ENCODE measurements around the gene KIF7. TPM values are rescaled to one million over a fixed set of nuclear protein-coding genes. Genes with fewer than 3 reads are reported as not detected.

The KIF7 gene
- polyA plus RNA-seq, 1 donor (not counting 4 experiments of a cell fraction or from before 2014, with no cell fraction given): 0.54 TPM

- TF ChIP-seq EZH2 (IDR thresholded peaks at IDR 0.05; ENCODE audit: low read length): no peak
- TF ChIP-seq CTCF (optimal IDR thresholded peaks at IDR 0.05 in 1 of 3, IDR thresholded peaks at IDR 0.05 in 1 of 3, conservative IDR thresholded peaks at IDR 0.05 in 1 of 3; ENCODE audit: extremely low read depth in 1 of 3, insufficient read depth in 2 of 3, low read length in 3 of 3): no peak
- H3K4me3 ChIP-seq (ENCODE audit: control insufficient read depth in 2 of 3, extremely low read depth in 1 of 3, insufficient read depth in 2 of 3, low read depth in 1 of 3, low read length in 3 of 3): no peak overlapping the region
- H3K36me3 ChIP-seq (ENCODE audit: control insufficient read depth in 2 of 2, extremely low read depth in 1 of 2, insufficient read depth in 2 of 2, low read length in 2 of 2): peaks cover 23 to 43% of the 10 kb centered on the region in 2 experiments
- H3K4me2 ChIP-seq (ENCODE audit: control insufficient read depth, extremely low read depth, insufficient read depth, low read depth, low read length): no peak overlapping the region
- no peak for DNase-seq (ENCODE audit: low read depth, low spot score)
- H3K79me2 ChIP-seq (ENCODE audit: control insufficient read depth, insufficient read depth, low read length): no peaks in the 10 kb centered on the region
- H3K27ac ChIP-seq (ENCODE audit: control insufficient read depth, insufficient read depth, low read length): no peak overlapping the region
- no peaks in the 10 kb centered on the region for H3K9me3 ChIP-seq (ENCODE audit: control insufficient read depth, low read depth, low read length)
- H3K9ac ChIP-seq (ENCODE audit: control insufficient read depth, extremely low read depth, insufficient read depth, low read length): no peak overlapping the region
- dilution Hi-C loops (cut with MboI; ENCODE audit: extremely low pct_ligation_motif_present, low sequenced_read_pairs): no loop called here
- H3K27me3 ChIP-seq (ENCODE audit: control insufficient read depth, extremely low read depth, insufficient read depth, low read length): no peaks in the 10 kb centered on the region
- no peaks in the 10 kb centered on the region for H3K4me1 ChIP-seq (ENCODE audit: control insufficient read depth, extremely low read depth, insufficient read depth, low read length)
- H3K9me1 ChIP-seq (ENCODE audit: control insufficient read depth, extremely low read depth, insufficient read depth, low read length): no peaks in the 10 kb centered on the region
- H2AFZ ChIP-seq (ENCODE audit: control insufficient read depth, low read length): no peak overlapping the region
- H4K20me1 ChIP-seq (ENCODE audit: control insufficient read depth, extremely low read depth, insufficient read depth, low read length): no peaks in the 10 kb centered on the region
- FAIRE-seq: no peak
Measured at GRCh38 chr15:89627256-89627970, 27.9 kb downstream of the KIF7 start.

- Histone ChIP-seq H3K27ac (ENCODE audit: control insufficient read depth, insufficient read depth, low read length) (no peak overlapping the region), H3K79me2 (ENCODE audit: control insufficient read depth, insufficient read depth, low read length) (no peaks in the 10 kb centered on the region), H3K9ac (ENCODE audit: control insufficient read depth, extremely low read depth, insufficient read depth, low read length) (no peak overlapping the region), H3K36me3 (ENCODE audit: control insufficient read depth in 2 of 2, extremely low read depth in 1 of 2, insufficient read depth in 2 of 2, low read length in 2 of 2) (peaks cover 22 to 48% of the 10 kb centered on the region in 2 experiments), H3K4me3 (ENCODE audit: control insufficient read depth in 2 of 3, extremely low read depth in 1 of 3, insufficient read depth in 2 of 3, low read depth in 1 of 3, low read length in 3 of 3) (no peak overlapping the region), H2AFZ (ENCODE audit: control insufficient read depth, low read length) (no peak overlapping the region), H3K27me3 (ENCODE audit: control insufficient read depth, extremely low read depth, insufficient read depth, low read length) (no peaks in the 10 kb centered on the region), H3K4me2 (ENCODE audit: control insufficient read depth, extremely low read depth, insufficient read depth, low read depth, low read length) (no peak overlapping the region), H3K4me1 (ENCODE audit: control insufficient read depth, extremely low read depth, insufficient read depth, low read length) (no peaks in the 10 kb centered on the region), H3K9me1 (ENCODE audit: control insufficient read depth, extremely low read depth, insufficient read depth, low read length) (no peaks in the 10 kb centered on the region), H3K9me3 (ENCODE audit: control insufficient read depth, low read depth, low read length) (no peaks in the 10 kb centered on the region), H4K20me1 (ENCODE audit: control insufficient read depth, extremely low read depth, insufficient read depth, low read length) (no peaks in the 10 kb centered on the region)
- DNase-seq (ENCODE audit: low read depth, low spot score): no peak
- no peak for TF ChIP-seq CTCF (optimal IDR thresholded peaks at IDR 0.05 in 1 of 3, IDR thresholded peaks at IDR 0.05 in 1 of 3, conservative IDR thresholded peaks at IDR 0.05 in 1 of 3; ENCODE audit: extremely low read depth in 1 of 3, insufficient read depth in 2 of 3, low read length in 3 of 3)
- no peak for TF ChIP-seq EZH2 (IDR thresholded peaks at IDR 0.05; ENCODE audit: low read length)
- dilution Hi-C loops (cut with MboI; ENCODE audit: extremely low pct_ligation_motif_present, low sequenced_read_pairs): no loop called here
- FAIRE-seq: no peak
Measured at GRCh38 chr15:89625716-89626115, 29.6 kb downstream of the KIF7 start.

All from keratinocyte (primary cell).